SU-DHL-6 (cell line): ENCODE results near the gene ACOX1.

Experiments
- EZH2phosphoT487 ChIP-seq: fragments of 200-600 bp; sonication (generic), shearing (Covaris generic); conservative IDR thresholded peaks from 2 replicates; pipeline ENCODE4 v1.6.1; 2018; ENCODE audit warnings: mild to moderate bottlenecking, antibody characterized with exemption, low read length, moderate library complexity, mixed read lengths
- TF ChIP-seq, protein P1 (sequence below): fragments of 200-600 bp; sonication (generic); IDR thresholded peaks from one replicate; pipeline ENCODE4 v1.5.1; 2017; ENCODE audit warnings: antibody characterized with exemption, mild to moderate bottlenecking, low read length, moderate library complexity; ENCODE audit not compliant: insufficient read depth, poor library complexity, severe bottlenecking

DNA sequence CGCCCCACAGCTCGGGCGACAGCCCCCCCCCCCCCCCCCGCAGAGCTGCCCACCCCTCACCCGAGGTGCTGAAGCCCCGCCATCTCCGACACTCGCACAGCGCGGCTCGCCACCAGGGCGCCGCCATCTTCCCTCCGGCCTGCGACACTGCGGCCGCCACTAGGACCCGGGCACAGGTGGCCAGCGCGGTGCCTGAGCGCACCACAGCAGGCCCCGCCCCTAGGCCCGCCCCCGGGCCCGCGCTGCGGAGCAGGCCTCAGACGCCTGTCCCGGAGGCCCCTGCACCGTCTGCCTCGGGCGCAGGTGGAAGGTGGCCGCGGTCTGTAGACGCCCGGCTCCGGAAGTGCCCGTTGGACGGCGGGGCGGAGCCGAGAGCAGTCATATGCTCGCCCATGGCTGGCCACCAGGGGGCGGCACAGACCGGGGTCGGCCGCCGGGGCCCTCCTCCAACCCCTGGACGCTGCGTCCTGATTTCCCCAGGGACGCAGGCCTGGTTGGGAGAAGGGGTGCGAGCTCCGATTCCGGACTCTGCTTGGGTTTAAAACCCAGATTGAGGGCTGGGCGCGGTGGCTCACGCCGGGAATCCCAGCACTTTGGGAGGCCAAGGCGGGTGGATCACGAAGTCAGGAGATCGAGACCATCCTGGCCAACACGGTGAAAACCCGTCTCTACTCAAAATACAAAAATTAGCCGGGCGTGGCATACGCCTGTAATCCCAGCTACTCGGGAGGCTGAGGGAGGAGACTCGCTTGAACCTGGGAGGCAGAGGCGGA lies 74.0 kb downstream of the ACOX1 start, which contains the start of gene MRPL38:
- TF ChIP-seq, protein P1, sequence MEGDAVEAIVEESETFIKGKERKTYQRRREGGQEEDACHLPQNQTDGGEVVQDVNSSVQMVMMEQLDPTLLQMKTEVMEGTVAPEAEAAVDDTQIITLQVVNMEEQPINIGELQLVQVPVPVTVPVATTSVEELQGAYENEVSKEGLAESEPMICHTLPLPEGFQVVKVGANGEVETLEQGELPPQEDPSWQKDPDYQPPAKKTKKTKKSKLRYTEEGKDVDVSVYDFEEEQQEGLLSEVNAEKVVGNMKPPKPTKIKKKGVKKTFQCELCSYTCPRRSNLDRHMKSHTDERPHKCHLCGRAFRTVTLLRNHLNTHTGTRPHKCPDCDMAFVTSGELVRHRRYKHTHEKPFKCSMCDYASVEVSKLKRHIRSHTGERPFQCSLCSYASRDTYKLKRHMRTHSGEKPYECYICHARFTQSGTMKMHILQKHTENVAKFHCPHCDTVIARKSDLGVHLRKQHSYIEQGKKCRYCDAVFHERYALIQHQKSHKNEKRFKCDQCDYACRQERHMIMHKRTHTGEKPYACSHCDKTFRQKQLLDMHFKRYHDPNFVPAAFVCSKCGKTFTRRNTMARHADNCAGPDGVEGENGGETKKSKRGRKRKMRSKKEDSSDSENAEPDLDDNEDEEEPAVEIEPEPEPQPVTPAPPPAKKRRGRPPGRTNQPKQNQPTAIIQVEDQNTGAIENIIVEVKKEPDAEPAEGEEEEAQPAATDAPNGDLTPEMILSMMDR = peak; percentile 71
- no peak for TF ChIP-seq EZH2phosphoT487
